ENCODE data around the gene DMRT2. TPM values are rescaled to one million over a fixed set of nuclear protein-coding genes. Genes with fewer than 3 reads are reported as not detected.

The DMRT2 gene
- total RNA-seq, 1 donor from 2014 or later: 0.17 TPM

- peak; percentile 21 for DNase-seq (ENCODE audit: low read depth)
- Histone ChIP-seq H3K36me3 (ENCODE audit: control insufficient read depth, insufficient read depth, low read length) (no peaks in the 10 kb centered on the region), H3K4me3 (ENCODE audit: low read depth, low read length) (no peak overlapping the region), H3K27me3 (ENCODE audit: control insufficient read depth, insufficient read depth, low read length) (no peaks in the 10 kb centered on the region)
- no peak for TF ChIP-seq CTCF (IDR thresholded peaks at IDR 0.05; ENCODE audit: insufficient read depth, low read length, poor library complexity, severe bottlenecking)
Observed at GRCh38 chr9:1077616-1078015, 27.5 kb downstream of the DMRT2 start.

- Histone ChIP-seq H3K27me3 (ENCODE audit: control insufficient read depth, insufficient read depth, low read length) (no peaks in the 10 kb centered on the region), H3K36me3 (ENCODE audit: control insufficient read depth, insufficient read depth, low read length) (no peaks in the 10 kb centered on the region), H3K4me3 (ENCODE audit: low read depth, low read length) (peak overlapping the region; percentile 5)
- no peak for TF ChIP-seq CTCF (IDR thresholded peaks at IDR 0.05; ENCODE audit: insufficient read depth, low read length, poor library complexity, severe bottlenecking)
- no peak for DNase-seq (ENCODE audit: low read depth)
Observed at GRCh38 chr9:1083325-1083913, 33.3 kb downstream of the DMRT2 start.

- Histone ChIP-seq H3K27me3 (ENCODE audit: control insufficient read depth, insufficient read depth, low read length) (no peaks in the 10 kb centered on the region), H3K36me3 (ENCODE audit: control insufficient read depth, insufficient read depth, low read length) (no peaks in the 10 kb centered on the region), H3K4me3 (ENCODE audit: low read depth, low read length) (no peak overlapping the region)
- no peak for DNase-seq (ENCODE audit: low read depth)
- no peak for TF ChIP-seq CTCF (IDR thresholded peaks at IDR 0.05; ENCODE audit: insufficient read depth, low read length, poor library complexity, severe bottlenecking)
Observed at GRCh38 chr9:1085086-1085485, 34.9 kb downstream of the DMRT2 start.

- DNase-seq (ENCODE audit: low read depth): no peak
- Histone ChIP-seq H3K36me3 (ENCODE audit: control insufficient read depth, insufficient read depth, low read length) (no peaks in the 10 kb centered on the region), H3K4me3 (ENCODE audit: low read depth, low read length) (no peak overlapping the region), H3K27me3 (ENCODE audit: control insufficient read depth, insufficient read depth, low read length) (no peaks in the 10 kb centered on the region)
- TF ChIP-seq CTCF (IDR thresholded peaks at IDR 0.05; ENCODE audit: insufficient read depth, low read length, poor library complexity, severe bottlenecking): no peak
Observed at GRCh38 chr9:1086517-1086916, 36.4 kb downstream of the DMRT2 start.

- H3K4me3 ChIP-seq (ENCODE audit: low read depth, low read length): no peak overlapping the region
Observed at GRCh38 chr9:1087120-1087881, 37.1 kb downstream of the DMRT2 start.

More at GRCh38 chr9:1087120-1087881, 37.1 kb downstream of the DMRT2 start:
- no peak for DNase-seq (ENCODE audit: low read depth)
- no peak for TF ChIP-seq CTCF (IDR thresholded peaks at IDR 0.05; ENCODE audit: insufficient read depth, low read length, poor library complexity, severe bottlenecking)
- no peaks in the 10 kb centered on the region for H3K36me3 ChIP-seq (ENCODE audit: control insufficient read depth, insufficient read depth, low read length)
- no peaks in the 10 kb centered on the region for H3K27me3 ChIP-seq (ENCODE audit: control insufficient read depth, insufficient read depth, low read length)

All from kidney epithelial cell (primary cell).